Mucosa of stomach (tissue), 1 donor: ENCODE data around the gene TNNI3K.

Experiments
- H3K27me3 ChIP-seq: one replicate; pipeline ENCODE4 v1.7.0; 2013; ENCODE audit warnings: mild to moderate bottlenecking, low read length; ENCODE audit not compliant: control insufficient read depth, insufficient read depth
- H3K36me3 ChIP-seq: one replicate; pipeline ENCODE4 v1.7.0; 2013; ENCODE audit warnings: low read length; ENCODE audit not compliant: control insufficient read depth, insufficient read depth
- H3K4me1 ChIP-seq: one replicate; pipeline ENCODE4 v1.7.0; 2013; ENCODE audit warnings: mild to moderate bottlenecking, low read length; ENCODE audit not compliant: control insufficient read depth, insufficient read depth
- H3K4me3 ChIP-seq: one replicate; pipeline ENCODE4 v1.7.0; 2013; ENCODE audit warnings: low read length
- H3K9ac ChIP-seq: one replicate; pipeline ENCODE4 v1.7.0; 2013; ENCODE audit warnings: mild to moderate bottlenecking, low read length, moderate library complexity
- H3K9me3 ChIP-seq: one replicate; pipeline ENCODE4 v1.7.0; 2013; ENCODE audit warnings: mild to moderate bottlenecking, low read length, moderate library complexity; ENCODE audit not compliant: control insufficient read depth
- donor health status: Pancreatic carcinoma.

TNNI3K gene

GRCh38 chr1:74463333-74463988 lies 228.3 kb downstream of the TNNI3K start:
- Histone ChIP-seq H3K4me1 (no peaks in the 10 kb centered on the region), H3K27me3 (no peaks in the 10 kb centered on the region), H3K36me3 (no peaks in the 10 kb centered on the region), H3K9me3 (no peaks in the 10 kb centered on the region), H3K9ac (no peak overlapping the region), H3K4me3 (no peak overlapping the region)

- H3K9me3 ChIP-seq = no peaks in the 10 kb centered on the region
- H3K36me3 ChIP-seq = no peaks in the 10 kb centered on the region
- no peak overlapping the region for H3K9ac ChIP-seq
- no peak overlapping the region for H3K4me3 ChIP-seq
- H3K4me1 ChIP-seq = no peaks in the 10 kb centered on the region
- no peaks in the 10 kb centered on the region for H3K27me3 ChIP-seq
Measured at GRCh38 chr1:74464037-74464436, 228.8 kb downstream of the TNNI3K start.

- Histone ChIP-seq H3K4me3 (no peak overlapping the region), H3K4me1 (no peaks in the 10 kb centered on the region), H3K9ac (no peak overlapping the region), H3K27me3 (no peaks in the 10 kb centered on the region), H3K9me3 (no peaks in the 10 kb centered on the region), H3K36me3 (no peaks in the 10 kb centered on the region)
Measured at GRCh38 chr1:74465193-74465681, 230.1 kb downstream of the TNNI3K start.

- H3K4me1 ChIP-seq = no peaks in the 10 kb centered on the region
- H3K9ac ChIP-seq = no peak overlapping the region
- no peak overlapping the region for H3K4me3 ChIP-seq
- H3K9me3 ChIP-seq = no peaks in the 10 kb centered on the region
- no peaks in the 10 kb centered on the region for H3K36me3 ChIP-seq
- no peaks in the 10 kb centered on the region for H3K27me3 ChIP-seq
Measured at GRCh38 chr1:74467786-74468377, 232.7 kb downstream of the TNNI3K start.

- Histone ChIP-seq H3K27me3 (no peaks in the 10 kb centered on the region), H3K9me3 (no peaks in the 10 kb centered on the region), H3K4me3 (no peak overlapping the region), H3K9ac (no peak overlapping the region), H3K36me3 (no peaks in the 10 kb centered on the region), H3K4me1 (no peaks in the 10 kb centered on the region)
Measured at GRCh38 chr1:74468982-74469603, 233.9 kb downstream of the TNNI3K start.

GRCh38 chr1:74470251-74470650 lies 235.1 kb downstream of the TNNI3K start:
- Histone ChIP-seq H3K36me3 (no peaks in the 10 kb centered on the region), H3K9me3 (no peaks in the 10 kb centered on the region), H3K4me3 (no peak overlapping the region), H3K4me1 (no peaks in the 10 kb centered on the region), H3K9ac (no peak overlapping the region), H3K27me3 (no peaks in the 10 kb centered on the region)

GRCh38 chr1:74470936-74471335 lies 235.7 kb downstream of the TNNI3K start:
- Histone ChIP-seq H3K36me3 (no peaks in the 10 kb centered on the region), H3K4me1 (no peaks in the 10 kb centered on the region), H3K9me3 (no peaks in the 10 kb centered on the region), H3K9ac (no peak overlapping the region), H3K4me3 (no peak overlapping the region), H3K27me3 (no peaks in the 10 kb centered on the region)

- Histone ChIP-seq H3K9me3 (no peaks in the 10 kb centered on the region), H3K27me3 (no peaks in the 10 kb centered on the region), H3K9ac (no peak overlapping the region), H3K36me3 (no peaks in the 10 kb centered on the region), H3K4me3 (no peak overlapping the region), H3K4me1 (no peaks in the 10 kb centered on the region)
Measured at GRCh38 chr1:74471470-74471869, 236.3 kb downstream of the TNNI3K start.

GRCh38 chr1:74474585-74474984 lies 239.4 kb downstream of the TNNI3K start:
- no peaks in the 10 kb centered on the region for H3K9me3 ChIP-seq
- H3K4me3 ChIP-seq = no peak overlapping the region
- H3K9ac ChIP-seq = no peak overlapping the region
- H3K4me1 ChIP-seq = no peaks in the 10 kb centered on the region
- no peaks in the 10 kb centered on the region for H3K36me3 ChIP-seq
- H3K27me3 ChIP-seq = no peaks in the 10 kb centered on the region

GRCh38 chr1:74478979-74479378 lies 243.8 kb downstream of the TNNI3K start:
- H3K27me3 ChIP-seq = no peaks in the 10 kb centered on the region
- H3K4me1 ChIP-seq = no peaks in the 10 kb centered on the region
- H3K4me3 ChIP-seq = no peak overlapping the region
- no peaks in the 10 kb centered on the region for H3K9me3 ChIP-seq
- H3K9ac ChIP-seq = no peak overlapping the region
- no peaks in the 10 kb centered on the region for H3K36me3 ChIP-seq

GRCh38 chr1:74480068-74480467 lies 244.9 kb downstream of the TNNI3K start:
- Histone ChIP-seq H3K4me3 (no peak overlapping the region), H3K9ac (no peak overlapping the region), H3K36me3 (no peaks in the 10 kb centered on the region), H3K4me1 (no peaks in the 10 kb centered on the region), H3K9me3 (no peaks in the 10 kb centered on the region), H3K27me3 (no peaks in the 10 kb centered on the region)

- no peak overlapping the region for H3K9ac ChIP-seq
- no peaks in the 10 kb centered on the region for H3K36me3 ChIP-seq
- no peaks in the 10 kb centered on the region for H3K27me3 ChIP-seq
- H3K9me3 ChIP-seq = no peaks in the 10 kb centered on the region
- no peaks in the 10 kb centered on the region for H3K4me1 ChIP-seq
- H3K4me3 ChIP-seq = no peak overlapping the region
Measured at GRCh38 chr1:74481607-74482006, 246.4 kb downstream of the TNNI3K start.
